Tibial artery (tissue), 4 donors: ENCODE data around the gene L3MBTL4.

Experiments
- DNase-seq, 2 donors: peaks; one replicate each; pipeline ENCODE4 v3.0.0-alpha.2; 2019
- H3K27ac ChIP-seq, 2 donors: fragments of 200-600 bp; sonication (generic) in 1 of 2; 1 replicate in 1 of 2; 2 replicates in 1 of 2; pipeline ENCODE4 v1.5.1; 2018 to 2019; ENCODE audit warnings: mild to moderate bottlenecking in 1 of 2
- H3K27me3 ChIP-seq, 2 donors: fragments of 200-600 bp; sonication (generic) in 1 of 2; one replicate each; pipeline versions ENCODE4 v1.5.1 to v1.6.0; 2016 to 2019
- H3K36me3 ChIP-seq, 3 donors: fragments of 200-600 bp; sonication (generic) in 2 of 3; one replicate each; pipeline ENCODE4 v1.5.1; 2016 to 2019; ENCODE audit warnings: mild to moderate bottlenecking in 2 of 3
- H3K4me1 ChIP-seq, 4 donors: fragments of 200-600 bp; sonication (generic) in 2 of 4; 1 replicate in 3 of 4; 2 replicates in 1 of 4; pipeline ENCODE4 v1.5.1; 2016 to 2019
- H3K4me3 ChIP-seq, 2 donors: fragments of 200-600 bp; sonication (generic) in 1 of 2; 1 replicate in 1 of 2; 2 replicates in 1 of 2; pipeline ENCODE4 v1.5.1; 2018 to 2019; ENCODE audit warnings: mild to moderate bottlenecking in 2 of 2
- H3K9me3 ChIP-seq, 3 donors: fragments of 200-600 bp; sonication (generic) in 1 of 3; one replicate each; pipeline ENCODE4 v1.5.1; 2016 to 2019
- CTCF ChIP-seq, 2 experiments: fragments of 200-600 bp in 1 of 2; fragments of 450-650 bp in 1 of 2; IDR thresholded peaks; one replicate each; pipeline ENCODE4 v1.5.1; 2017 to 2019; ENCODE audit warnings: antibody characterized with exemption in 2 of 2, mild to moderate bottlenecking in 1 of 2, moderate library complexity in 1 of 2
- intact Hi-C: fragments of 100-400 bp; cut with DNase I; formaldehyde crosslinking; loops from one replicate; pipeline ENCODE4 v1.15.0; 2023; ENCODE audit warnings: low total_unique reads

The L3MBTL4 gene

GRCh38 chr18:5974696-5975095 is 440.0 kb downstream of the L3MBTL4 start:
- Histone ChIP-seq H3K4me1 (no peaks in the 10 kb centered on the region), H3K27ac (no peak overlapping the region), H3K4me3 (no peak overlapping the region), H3K27me3 (no peaks in the 10 kb centered on the region), H3K9me3 (no peaks in the 10 kb centered on the region), H3K36me3 (no peaks in the 10 kb centered on the region)
- TF ChIP-seq CTCF (IDR thresholded peaks at IDR 0.05): no peak
- intact Hi-C loops: no loop called here
- no peak for DNase-seq

- DNase-seq: no peak
- TF ChIP-seq CTCF (IDR thresholded peaks at IDR 0.05): no peak
These were observed 441.6 kb downstream of the L3MBTL4 start for GRCh38 chr18:5973099-5973498.

GRCh38 chr18:5972298-5972697 is 442.4 kb downstream of the L3MBTL4 start:
- Histone ChIP-seq H3K4me3 (no peak overlapping the region), H3K36me3 (no peaks in the 10 kb centered on the region), H3K27ac (no peak overlapping the region), H3K27me3 (no peaks in the 10 kb centered on the region), H3K4me1 (no peaks in the 10 kb centered on the region), H3K9me3 (no peaks in the 10 kb centered on the region)
- intact Hi-C loops: no loop called here
- no peak for TF ChIP-seq CTCF (IDR thresholded peaks at IDR 0.05)
- DNase-seq: no peak

More at GRCh38 chr18:5973099-5973498, 441.6 kb downstream of the L3MBTL4 start:
- no peak overlapping the region for H3K27ac ChIP-seq
- no peaks in the 10 kb centered on the region for H3K27me3 ChIP-seq
- H3K36me3 ChIP-seq: no peaks in the 10 kb centered on the region
- no peak overlapping the region for H3K4me3 ChIP-seq
- H3K9me3 ChIP-seq: no peaks in the 10 kb centered on the region
- intact Hi-C loops: no loop called here
- no peaks in the 10 kb centered on the region for H3K4me1 ChIP-seq

GRCh38 chr18:5969989-5970403 is 444.7 kb downstream of the L3MBTL4 start:
- no peak for TF ChIP-seq CTCF (IDR thresholded peaks at IDR 0.05)
- Histone ChIP-seq H3K27ac (no peak overlapping the region), H3K4me3 (no peak overlapping the region), H3K9me3 (no peaks in the 10 kb centered on the region), H3K27me3 (no peaks in the 10 kb centered on the region), H3K4me1 (no peaks in the 10 kb centered on the region), H3K36me3 (no peaks in the 10 kb centered on the region)
- intact Hi-C loops: no loop called here
- DNase-seq: no peak

GRCh38 chr18:5969355-5969988 is 445.2 kb downstream of the L3MBTL4 start:
- Histone ChIP-seq H3K27ac (no peak overlapping the region), H3K4me3 (no peak overlapping the region), H3K36me3 (no peaks in the 10 kb centered on the region), H3K4me1 (no peaks in the 10 kb centered on the region), H3K27me3 (no peaks in the 10 kb centered on the region), H3K9me3 (no peaks in the 10 kb centered on the region)
- TF ChIP-seq CTCF (IDR thresholded peaks at IDR 0.05): no peak
- no peak for DNase-seq
- intact Hi-C loops: no loop called here

GRCh38 chr18:5967666-5968065 is 447.0 kb downstream of the L3MBTL4 start:
- H3K4me1 ChIP-seq: no peaks in the 10 kb centered on the region
- no peak overlapping the region for H3K27ac ChIP-seq
- intact Hi-C loops: no loop called here
- no peaks in the 10 kb centered on the region for H3K9me3 ChIP-seq
- no peak for TF ChIP-seq CTCF (IDR thresholded peaks at IDR 0.05)
- no peaks in the 10 kb centered on the region for H3K36me3 ChIP-seq
- H3K4me3 ChIP-seq: no peak overlapping the region
- H3K27me3 ChIP-seq: no peaks in the 10 kb centered on the region
- no peak for DNase-seq
